Left lung (tissue), 10 donors: ENCODE measurements around the gene NPC1. TPM values are rescaled to one million over a fixed set of nuclear protein-coding genes. Genes with fewer than 3 reads are reported as not detected.

ENCODE experiments used
- ATAC-seq: fragments of 200-7000 bp; cut with Tn5 transposase; one replicate; pipeline ENCODE4 v1.9.1; 2020; ENCODE audit warnings: moderate library complexity
- DNase-seq, 4 donors: peaks; one replicate each; pipeline ENCODE4 v3.0.0-alpha.2; 2013 to 2020
- H3K27ac ChIP-seq, 2 donors: fragments of 200-600 bp; sonication (generic) in 1 of 2; one replicate each; pipeline versions ENCODE4 v1.5.0 to v1.8.0; 2020 to 2021
- H3K27me3 ChIP-seq, 2 donors: fragments of 200-600 bp; sonication (generic) in 1 of 2; one replicate each; pipeline versions ENCODE4 v1.5.0 to v1.8.0; 2020 to 2021
- H3K36me3 ChIP-seq, 2 donors: fragments of 200-600 bp; sonication (generic) in 1 of 2; one replicate each; pipeline versions ENCODE4 v1.5.0 to v1.8.0; 2020 to 2021
- H3K4me1 ChIP-seq, 2 donors: fragments of 200-600 bp; one replicate each; pipeline ENCODE4 v1.8.0; 2021
- H3K4me3 ChIP-seq, 2 donors: fragments of 200-600 bp; sonication (generic) in 1 of 2; one replicate each; pipeline versions ENCODE4 v1.5.0 to v1.8.0; 2020 to 2021; ENCODE audit warnings: mild to moderate bottlenecking in 1 of 2
- H3K9me3 ChIP-seq, 2 donors: fragments of 200-600 bp; sonication (generic) in 1 of 2; one replicate each; pipeline versions ENCODE4 v1.5.0 to v1.8.0; 2020 to 2021
- CTCF ChIP-seq, 2 donors: fragments of 200-600 bp; sonication (generic) in 1 of 2; IDR thresholded peaks; one replicate each; pipeline versions ENCODE4 v1.5.0 to v1.8.0; 2021; ENCODE audit warnings: antibody characterized with exemption in 2 of 2
- intact Hi-C, 2 donors: fragments of 100-400 bp; cut with DNase I; formaldehyde crosslinking; loops; one replicate each; pipeline versions ENCODE4 v1.11.2 to v1.14.2; 2022
- polyA plus RNA-seq, 6 donors: library from polyadenylated mRNA; unstranded; fragments of 120-200 nt; gene quantifications; one replicate each; pipeline ENCODE4 v1.2.1, GENCODE V29; 2013; ENCODE audit not compliant: insufficient read length in 6 of 6
- total RNA-seq, 2 donors: library from RNA; stranded (reverse); fragmentation: NEBNext Ultra II Directional; extraction: Animal tissue kit (Norgen Biotek cat#: 25700); gene quantifications; one replicate each; pipeline ENCODE4 v1.2.1, GENCODE V29; 2021
- donor health status: DM: no; HTN: yes; CAD: no.
- donor health status: DM: no; HTN: no; CAD: no.

The NPC1 gene
- total and polyA plus RNA-seq, 8 donors: 23.9 to 138 (median 27.4) TPM

GRCh38 chr18:23523429-23524212 is 62.7 kb downstream of the NPC1 start:
- H3K4me1 ChIP-seq: peaks cover 10 to 45% of the 10 kb centered on the region in 2 donors
- intact Hi-C loops: no loop called here
- H3K27ac ChIP-seq: peak overlapping the region in 1 of 2 donors; percentile 49
- H3K9me3 ChIP-seq: no peaks in the 10 kb centered on the region
- peaks cover 0 to 100% of the 10 kb centered on the region in 2 donors for H3K36me3 ChIP-seq
- no peak for DNase-seq
- peak; percentile 77 for ATAC-seq
- H3K4me3 ChIP-seq: no peak overlapping the region
- H3K27me3 ChIP-seq: no peaks in the 10 kb centered on the region
- no peak for TF ChIP-seq CTCF (IDR thresholded peaks at IDR 0.05)

GRCh38 chr18:23521907-23522306 is 64.4 kb downstream of the NPC1 start:
- Histone ChIP-seq H3K4me3 (no peak overlapping the region), H3K27ac (peak overlapping the region; percentile 15 to 65), H3K9me3 (no peaks in the 10 kb centered on the region), H3K36me3 (peaks cover 0 to 100% of the 10 kb centered on the region in 2 donors), H3K4me1 (peaks cover 10 to 37% of the 10 kb centered on the region in 2 donors), H3K27me3 (no peaks in the 10 kb centered on the region)
- DNase-seq: no peak
- TF ChIP-seq CTCF (IDR thresholded peaks at IDR 0.05): no peak
- no peak for ATAC-seq
- intact Hi-C loops: no loop called here

- no peak for TF ChIP-seq CTCF (IDR thresholded peaks at IDR 0.05)
- H3K4me1 ChIP-seq: peaks cover 10 to 39% of the 10 kb centered on the region in 2 donors
- H3K9me3 ChIP-seq: no peaks in the 10 kb centered on the region
- intact Hi-C loops: no loop called here
- H3K27me3 ChIP-seq: no peaks in the 10 kb centered on the region
- H3K36me3 ChIP-seq: peaks cover 0 to 100% of the 10 kb centered on the region in 2 donors
- H3K4me3 ChIP-seq: no peak overlapping the region
- no peak for ATAC-seq
- peak overlapping the region; percentile 15 to 65 for H3K27ac ChIP-seq
- DNase-seq: no peak
These were observed 65.0 kb downstream of the NPC1 start for GRCh38 chr18:23521271-23521670.

GRCh38 chr18:23519734-23520133 is 66.6 kb downstream of the NPC1 start:
- Histone ChIP-seq H3K27me3 (no peaks in the 10 kb centered on the region), H3K9me3 (no peaks in the 10 kb centered on the region), H3K4me1 (peaks cover 10 to 42% of the 10 kb centered on the region in 2 donors), H3K27ac (peak overlapping the region in 1 of 2 donors; percentile 7), H3K36me3 (peaks cover 0 to 100% of the 10 kb centered on the region in 2 donors), H3K4me3 (no peak overlapping the region)
- DNase-seq (no peak), ATAC-seq (no peak)
- intact Hi-C loops: loop anchor here in 1 of 2 donors (5.0 kb wide), 1 partner anchor 63 kb away; no protein-coding TSS in a partner anchor
- no peak for TF ChIP-seq CTCF (IDR thresholded peaks at IDR 0.05)

GRCh38 chr18:23515911-23516546 is 70.3 kb downstream of the NPC1 start:
- peak; percentile 99 for ATAC-seq
- Histone ChIP-seq H3K36me3 (peaks cover 0 to 95% of the 10 kb centered on the region in 2 donors), H3K27me3 (no peaks in the 10 kb centered on the region), H3K4me3 (no peak overlapping the region), H3K4me1 (peaks cover 0 to 20% of the 10 kb centered on the region in 2 donors), H3K27ac (no peak overlapping the region), H3K9me3 (no peaks in the 10 kb centered on the region)
- intact Hi-C loops: loop anchor here in 1 of 2 donors (5.0 kb wide), 1 partner anchor 66 kb away; no protein-coding TSS in a partner anchor
- TF ChIP-seq CTCF (IDR thresholded peaks at IDR 0.05): peak; percentile 71 to 85
- peak in 3 of 4 donors; percentile 74 to 88 (median 79) for DNase-seq
